PC-3 (cell line): ENCODE measurements around the gene TCEA3. TPM values are rescaled to one million over a fixed set of nuclear protein-coding genes. Genes with fewer than 3 reads are reported as not detected.

Source experiments
- ATAC-seq: fragments of 200-7000 bp; cut with Tn5 transposase; 2 replicates; pipeline ENCODE4 v1.9.1; 2020; ENCODE audit warnings: mild to moderate bottlenecking, moderate library complexity
- BruUV-seq: library from RNA; stranded (reverse); fragments of 400-500 nt; replicated peaks from 2 replicates; lab custom pipeline; 2021; lab: Mats Ljungman, UMichigan
- CTCF ChIA-PET: fragments of 300-600 bp; sonication (Branson Sonifier 250); formaldehyde crosslinking; loops from one replicate; lab custom pipeline; 2022; ENCODE audit warnings: antibody characterized with exemption; lab: Charles Lee
- POLR2A ChIA-PET: fragments of 300-600 bp; sonication (Branson Sonifier 250); formaldehyde crosslinking; loops from one replicate; lab custom pipeline; 2022; ENCODE audit warnings: antibody characterized with exemption; ENCODE audit not compliant: unreplicated experiment; lab: Charles Lee
- DNase-seq: peaks from one replicate; pipeline ENCODE4 v3.0.0-alpha.2; 2015
- H2AFZ ChIP-seq: fragments of 300-600 bp; sonication (generic); 2 replicates; pipeline ENCODE4 v1.6.0; 2016; ENCODE audit warnings: antibody characterized with exemption, low read length
- H3F3A ChIP-seq: fragments of 300-600 bp; sonication (generic); one replicate; pipeline ENCODE4 v1.6.0; 2017; ENCODE audit warnings: antibody characterized with exemption, low read length, control low read depth, mild to moderate bottlenecking; ENCODE audit not compliant: unreplicated experiment
- H3K27ac ChIP-seq: fragments of 300-600 bp; sonication (generic); 2 replicates; pipeline ENCODE4 v1.5.1; 2016; ENCODE audit warnings: mild to moderate bottlenecking, low read length
- H3K27me3 ChIP-seq: fragments of 300-600 bp; sonication (generic); 2 replicates; pipeline ENCODE4 v1.6.1; 2016; ENCODE audit warnings: low read length, mixed read lengths
- H3K36me3 ChIP-seq: fragments of 300-600 bp; sonication (generic); 2 replicates; pipeline ENCODE4 v1.6.1; 2016; ENCODE audit warnings: low read depth, mixed run types, low read length, mixed read lengths
- H3K4me1 ChIP-seq: fragments of 300-600 bp; sonication (generic); 2 replicates; pipeline ENCODE4 v1.5.1; 2016; ENCODE audit warnings: low read length; ENCODE audit not compliant: insufficient read depth
- H3K4me2 ChIP-seq: fragments of 300-600 bp; sonication (generic); 2 replicates; pipeline ENCODE4 v1.6.0; 2016; ENCODE audit warnings: low read length
- H3K4me3 ChIP-seq: fragments of 300-600 bp; sonication (generic); 2 replicates; pipeline ENCODE4 v1.5.1; 2016; ENCODE audit warnings: mild to moderate bottlenecking, low read length, mixed read lengths
- H3K79me2 ChIP-seq: fragments of 300-600 bp; sonication (generic); 2 replicates; pipeline ENCODE4 v1.6.1; 2017; ENCODE audit warnings: low read length, mixed read lengths
- H3K9ac ChIP-seq: fragments of 300-600 bp; sonication (generic); 2 replicates; pipeline ENCODE4 v1.6.0; 2016; ENCODE audit warnings: mild to moderate bottlenecking, low read length
- H3K9me2 ChIP-seq: fragments of 300-600 bp; sonication (generic); replicated peaks from 2 replicates; pipeline ENCODE4 v1.6.1; 2016; ENCODE audit warnings: mixed run types, low read length, mixed read lengths
- H3K9me3 ChIP-seq: fragments of 300-600 bp; sonication (generic); 2 replicates; pipeline ENCODE4 v1.6.1; 2016; ENCODE audit warnings: low read length, mixed read lengths
- H4K20me1 ChIP-seq: fragments of 300-600 bp; sonication (generic); 2 replicates; pipeline ENCODE4 v1.6.1; 2016; ENCODE audit warnings: low read length, mixed read lengths
- CTCF ChIP-seq: fragments of 300-600 bp; sonication (generic); conservative IDR thresholded peaks from 2 replicates; pipeline ENCODE4 v1.5.1; 2017; ENCODE audit warnings: antibody characterized with exemption, low read depth, mild to moderate bottlenecking, low read length
- EZH2 ChIP-seq: fragments of 300-600 bp; sonication (generic); IDR thresholded peaks from one replicate; pipeline ENCODE4 v1.6.1; 2017; ENCODE audit warnings: antibody characterized with exemption, mild to moderate bottlenecking, low read length; ENCODE audit not compliant: unreplicated experiment
- EZH2phosphoT487 ChIP-seq: fragments of 300-600 bp; sonication (generic); IDR thresholded peaks from 2 replicates; pipeline ENCODE4 v1.6.1; 2018; ENCODE audit warnings: mild to moderate bottlenecking, antibody characterized with exemption, low read length, borderline replicate concordance
- intact Hi-C: fragments of 100-400 bp; cut with micrococcal nuclease; formaldehyde crosslinking; loops from 2 replicates; pipeline ENCODE4 v1.9.0; 2023
- total RNA-seq: library from RNA; depleted of rRNA; stranded (reverse); fragments of >200 nt; gene quantifications from 2 replicates; pipeline ENCODE4 v1.2.3, GENCODE V29; 2014

The TCEA3 gene
- total RNA-seq, 1 experiment from 2014 or later, result 23.6 TPM

DNA sequence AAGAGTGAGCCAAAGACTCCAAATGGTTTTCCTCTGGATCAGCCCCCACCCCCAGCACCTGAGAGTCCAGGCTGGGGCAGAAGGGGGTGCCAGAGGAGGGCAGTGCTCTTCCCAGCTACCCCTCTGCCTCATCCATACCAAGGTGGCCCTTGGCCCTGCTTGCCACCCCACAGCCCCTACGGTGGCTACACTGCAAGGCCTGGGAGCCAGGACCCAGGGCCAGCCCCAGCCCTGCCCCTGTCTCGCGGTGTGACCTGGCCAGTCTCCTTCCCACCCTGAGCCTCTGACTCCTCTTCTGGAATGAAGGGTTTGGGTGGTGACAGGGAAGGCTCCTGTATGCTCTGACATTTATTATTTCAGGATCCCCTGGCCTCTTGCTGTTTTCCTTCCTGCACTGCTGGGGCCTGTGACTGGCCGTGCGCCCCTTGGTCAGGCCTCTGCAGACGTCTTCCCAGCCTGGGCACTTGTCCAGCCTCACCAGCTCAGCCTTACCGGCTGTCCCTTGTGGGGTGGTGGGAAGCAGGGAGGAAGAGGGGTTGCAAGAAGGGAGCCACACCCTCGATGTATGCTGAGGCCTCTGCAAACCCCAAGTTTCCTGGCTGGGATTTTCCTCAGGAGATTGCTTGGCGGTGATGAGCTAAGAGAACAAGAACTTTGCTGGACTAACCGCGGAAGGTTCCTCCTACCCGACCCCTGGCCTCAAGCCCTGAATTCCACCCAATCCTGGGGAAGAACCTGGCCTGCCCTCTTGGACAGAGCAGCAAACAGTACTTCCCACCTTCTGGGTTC is 45.9 kb upstream of the TCEA3 start:
- TF ChIP-seq EZH2 (no peak), CTCF (no peak), EZH2phosphoT487 (no peak)
- BruUV-seq, result no TSS peak
- Histone ChIP-seq H4K20me1 (no peaks in the 10 kb centered on the region), H3K79me2 (no peaks in the 10 kb centered on the region), H3K9me2 (no peaks in the 10 kb centered on the region), H2AFZ (no peak overlapping the region), H3K36me3 (no peaks in the 10 kb centered on the region), H3K9ac (no peak overlapping the region), H3K4me3 (no peak overlapping the region), H3K9me3 (no peaks in the 10 kb centered on the region), H3K27ac (no peak overlapping the region), H3K4me2 (no peak overlapping the region), H3K4me1 (peaks cover 16% of the 10 kb centered on the region), H3K27me3 (no peaks in the 10 kb centered on the region), H3F3A (no peaks in the 10 kb centered on the region)
- intact Hi-C loops, result no loop called here
- ChIA-PET CTCF (no interaction called here), POLR2A (no interaction called here)
- DNase-seq (no peak), ATAC-seq (no peak)

- H3K27ac ChIP-seq, result no peak overlapping the region
- ChIA-PET POLR2A (no interaction called here), CTCF (no interaction called here)
- peaks cover 7% of the 10 kb centered on the region; the same call in 1 of the 2 replicates for H3K4me1 ChIP-seq
- intact Hi-C loops, result no loop called here
- H2AFZ ChIP-seq, result no peak overlapping the region
- no peaks in the 10 kb centered on the region for H3K36me3 ChIP-seq
- BruUV-seq, result no TSS peak
- H3K4me3 ChIP-seq, result no peak overlapping the region
- no peaks in the 10 kb centered on the region for H4K20me1 ChIP-seq
- ATAC-seq, result no peak
- no peak overlapping the region for H3K4me2 ChIP-seq
- H3F3A ChIP-seq, result no peaks in the 10 kb centered on the region
- no peak for DNase-seq
- H3K79me2 ChIP-seq, result no peaks in the 10 kb centered on the region
- H3K27me3 ChIP-seq, result no peaks in the 10 kb centered on the region
- no peaks in the 10 kb centered on the region for H3K9me3 ChIP-seq
- H3K9ac ChIP-seq, result no peak overlapping the region
- no peaks in the 10 kb centered on the region for H3K9me2 ChIP-seq
- no peak for TF ChIP-seq EZH2
- no peak for TF ChIP-seq EZH2phosphoT487
- TF ChIP-seq CTCF, result no peak
These were observed 44.9 kb upstream of the TCEA3 start for GRCh38 chr1:23469372-23469982.
